A673 (cell line): ENCODE results near the gene TTLL6. TPM values are rescaled to one million over a fixed set of nuclear protein-coding genes. Genes with fewer than 3 reads are reported as not detected.

ENCODE experiments used
- BruUV-seq: library from RNA; stranded (reverse); fragments of 400-500 nt; replicated peaks from 2 replicates; lab custom pipeline; 2021; lab: Mats Ljungman, UMichigan
- CTCF ChIA-PET: fragments of 300-600 bp; sonication (Branson Sonifier 250); formaldehyde crosslinking; loops from one replicate; lab custom pipeline; 2022; ENCODE audit warnings: antibody characterized with exemption; lab: Charles Lee
- POLR2A ChIA-PET: fragments of 300-600 bp; sonication (Branson Sonifier 250); formaldehyde crosslinking; loops from one replicate; lab custom pipeline; 2022; ENCODE audit warnings: antibody characterized with exemption; ENCODE audit not compliant: low non-redundant PET; lab: Charles Lee
- DNase-seq: peaks from one replicate; pipeline ENCODE4 v3.0.0-alpha.2; 2015; ENCODE audit warnings: low spot score
- H3K27ac ChIP-seq: fragments of 200-600 bp; sonication (generic); 2 replicates; pipeline ENCODE4 v1.5.1; 2016; ENCODE audit warnings: mixed run types, low read depth, mild to moderate bottlenecking, mixed read lengths, antibody characterized with exemption, low read length; ENCODE audit not compliant: poor library complexity, severe bottlenecking
- H3K27me3 ChIP-seq: fragments of 200-600 bp; sonication (generic); replicated peaks from 2 replicates; pipeline ENCODE4 v1.6.1; 2017; ENCODE audit warnings: mixed run types, low read depth, mild to moderate bottlenecking, mixed read lengths, antibody characterized with exemption, low read length; ENCODE audit not compliant: insufficient read depth, poor library complexity
- H3K36me3 ChIP-seq: fragments of 200-600 bp; sonication (generic); 2 replicates; pipeline ENCODE4 v1.6.1; 2016; ENCODE audit warnings: mixed run types, mild to moderate bottlenecking, mixed read lengths, antibody characterized with exemption, low read length; ENCODE audit not compliant: insufficient read depth, poor library complexity, severe bottlenecking
- H3K4me1 ChIP-seq: fragments of 200-600 bp; sonication (generic); 2 replicates; pipeline ENCODE4 v1.6.1; 2017; ENCODE audit warnings: mixed run types, mild to moderate bottlenecking, mixed read lengths, antibody characterized with exemption, low read length; ENCODE audit not compliant: insufficient read depth, poor library complexity, severe bottlenecking
- H3K4me3 ChIP-seq: fragments of 200-600 bp; sonication (generic); 2 replicates; pipeline ENCODE4 v1.5.1; 2016; ENCODE audit warnings: low read depth, mixed run types, mild to moderate bottlenecking, mixed read lengths, low read length; ENCODE audit not compliant: poor library complexity, severe bottlenecking
- H3K9me3 ChIP-seq: fragments of 200-600 bp; sonication (generic); 2 replicates; pipeline ENCODE4 v1.6.1; 2016; ENCODE audit warnings: mixed run types, low read depth, mild to moderate bottlenecking, mixed read lengths, antibody characterized with exemption, low read length; ENCODE audit not compliant: poor library complexity, severe bottlenecking
- CTCF ChIP-seq: fragments of 300-800, 200-600 bp; sonication (generic); conservative IDR thresholded peaks from 2 replicates; pipeline ENCODE4 v1.5.1; 2017; ENCODE audit warnings: low read depth, mild to moderate bottlenecking, antibody characterized with exemption, low read length, moderate library complexity, mixed read lengths
- EZH2 ChIP-seq: fragments of 200-600 bp; sonication (generic); IDR thresholded peaks from 2 replicates; pipeline ENCODE4 v1.6.1; 2017; ENCODE audit warnings: borderline replicate concordance, low read depth, mild to moderate bottlenecking, mixed read lengths, antibody characterized with exemption, low read length; ENCODE audit not compliant: poor library complexity, severe bottlenecking
- intact Hi-C: fragments of 100-400 bp; cut with micrococcal nuclease; formaldehyde crosslinking; loops from one replicate; pipeline ENCODE4 v1.10.0; 2022; ENCODE audit not compliant: unreplicated experiment
- total RNA-seq: library from RNA; stranded (reverse); gene quantifications from 2 replicates; pipeline ENCODE4 v1.2.3, GENCODE V29; 2021

The TTLL6 gene
- total RNA-seq, 1 experiment from 2014 or later, result 2.3 TPM

DNA sequence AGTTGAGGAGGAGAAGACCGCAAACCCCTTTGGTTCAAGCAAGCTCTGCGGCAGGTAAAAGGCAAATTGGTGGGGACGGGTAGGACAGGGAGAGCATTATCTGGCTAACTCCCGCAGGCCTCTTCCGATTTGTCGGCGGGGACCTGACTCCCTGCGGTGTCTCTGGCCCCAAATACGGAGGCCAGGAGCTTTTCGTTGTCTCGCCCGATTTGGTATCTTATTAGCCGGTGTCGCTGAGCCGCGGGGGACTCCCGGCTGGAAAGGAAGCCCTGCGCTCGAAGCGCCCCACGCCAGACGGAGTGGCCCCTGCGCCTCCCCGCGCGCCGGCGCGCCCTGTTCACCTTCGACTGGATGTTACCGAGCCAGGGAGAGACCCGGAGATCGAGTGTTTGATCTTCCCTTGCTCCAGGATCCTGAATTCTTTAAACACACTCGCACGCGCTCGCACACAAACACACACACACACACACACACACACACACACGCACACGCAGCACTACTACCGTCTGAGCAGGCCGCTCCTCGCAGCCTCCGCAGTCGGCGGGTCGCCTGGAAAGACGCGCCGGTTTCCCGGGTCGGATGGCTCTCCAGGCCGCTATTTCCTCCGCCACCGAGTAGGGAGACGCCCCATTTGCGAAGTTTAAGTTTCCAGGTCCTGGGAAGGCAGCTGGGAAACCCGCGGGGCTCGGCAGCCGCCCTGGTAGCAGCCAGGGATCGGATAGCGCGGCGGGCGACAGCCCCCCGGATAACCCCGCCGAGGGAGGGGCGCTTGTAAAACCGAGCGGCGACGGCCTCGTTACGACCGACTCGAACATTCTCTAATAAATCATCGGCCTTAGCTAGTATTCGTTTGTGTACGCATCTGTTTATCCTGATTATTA is 98.0 kb downstream of the TTLL6 start:
- ChIA-PET CTCF (interaction anchor here (0.6 to 1.6 kb wide), 5 partner anchors 41 to 177 kb away, joined by 3 to 4 read pairs (median 3); no protein-coding TSS in a partner anchor), POLR2A (interaction anchor here (0.5 to 1.0 kb wide), 3 partner anchors 7 to 115 kb away, joined by 3 to 7 read pairs (median 4); partner anchors contain the start of gene HOXB13)
- Histone ChIP-seq H3K36me3 (no peaks in the 10 kb centered on the region), H3K9me3 (no peaks in the 10 kb centered on the region), H3K27me3 (no peaks in the 10 kb centered on the region), H3K4me1 (peaks cover 32% of the 10 kb centered on the region), H3K27ac (peak overlapping the region; percentile 98), H3K4me3 (peak overlapping the region; percentile 72)
- peak; percentile 80 for DNase-seq
- BruUV-seq, result TSS peak; percentile 4
- no peak for TF ChIP-seq CTCF
- TF ChIP-seq EZH2, result no peak
- intact Hi-C loops, result loop anchor here (10.0 kb wide), 1 partner anchor 296 kb away; no protein-coding TSS in a partner anchor

DNA sequence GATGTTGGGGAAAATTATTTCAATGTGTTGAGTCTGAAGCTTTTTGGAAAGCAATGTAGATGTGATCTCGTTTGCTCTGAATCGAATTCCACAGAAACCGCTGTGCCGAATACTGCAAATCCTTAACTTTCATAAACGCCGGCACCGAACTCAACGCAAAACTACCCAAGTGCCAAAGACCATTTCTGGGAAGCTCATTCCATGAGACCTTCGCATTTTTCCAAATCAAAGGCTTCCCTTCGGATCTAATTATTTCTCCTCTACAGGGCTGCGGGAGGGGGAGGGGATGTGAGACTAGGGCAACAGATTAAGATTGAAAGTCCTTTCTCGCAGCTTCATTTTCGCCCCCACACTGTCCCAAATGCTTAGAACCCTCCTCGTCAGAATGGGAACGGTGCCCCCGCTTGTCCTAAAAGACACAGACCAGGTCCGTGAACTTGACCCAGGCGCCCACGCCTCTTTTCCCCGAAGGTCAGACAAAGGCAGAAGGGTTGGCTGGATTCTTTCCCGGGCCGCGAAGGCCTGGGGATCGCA is 98.7 kb downstream of the TTLL6 start:
- no TSS peak for BruUV-seq
- H3K27ac ChIP-seq, result peak overlapping the region; percentile 98
- CTCF ChIA-PET, result interaction anchor here (0.6 to 1.6 kb wide), 7 partner anchors 17 to 455 kb away, joined by 3 to 5 read pairs (median 4); no protein-coding TSS in a partner anchor
- peak overlapping the region; percentile 72 for H3K4me3 ChIP-seq
- no peaks in the 10 kb centered on the region for H3K36me3 ChIP-seq
- TF ChIP-seq EZH2, result no peak
- no peak for TF ChIP-seq CTCF
- POLR2A ChIA-PET, result interaction anchor here (0.5 to 0.7 kb wide), 3 partner anchors 8 to 121 kb away, joined by 4 to 9 read pairs (median 7); no protein-coding TSS in a partner anchor
- peaks cover 32% of the 10 kb centered on the region for H3K4me1 ChIP-seq
- no peaks in the 10 kb centered on the region for H3K9me3 ChIP-seq
- H3K27me3 ChIP-seq, result no peaks in the 10 kb centered on the region
- peak; percentile 75 for DNase-seq
- intact Hi-C loops, result loop anchor here (10.0 kb wide), 1 partner anchor 297 kb away; no protein-coding TSS in a partner anchor
